Spleen (tissue), 11 donors: Measurements from ENCODE around the gene SH3BGR. TPM values are rescaled to one million over a fixed set of nuclear protein-coding genes. Genes with fewer than 3 reads are reported as not detected.

Experiments used
- DNase-seq: peaks from one replicate; pipeline ENCODE4 v3.0.0-alpha.2; 2020
- H3K27ac ChIP-seq, 8 donors: fragments of 200-600 bp; sonication (generic) in 7 of 8; 1 replicate in 4 of 8; 2 replicates in 4 of 8; pipeline versions ENCODE4 v1.5.0 to v1.8.0; 2016 to 2021; ENCODE audit warnings: inconsistent platforms in 4 of 8, mild to moderate bottlenecking in 4 of 8, moderate library complexity in 1 of 8
- H3K27me3 ChIP-seq, 7 donors: fragments of 200-600 bp; sonication (generic) in 6 of 7; replicated peaks in 1 of 7; 1 replicate in 4 of 7; 2 replicates in 3 of 7; pipeline versions ENCODE4 v1.5.0 to v1.8.0; 2016 to 2021; ENCODE audit warnings: inconsistent platforms in 3 of 7, mild to moderate bottlenecking in 1 of 7
- H3K36me3 ChIP-seq, 6 donors: fragments of 200-600 bp; sonication (generic) in 5 of 6; 1 replicate in 4 of 6; 2 replicates in 2 of 6; pipeline versions ENCODE4 v1.5.0 to v1.8.0; 2016 to 2021; ENCODE audit warnings: inconsistent platforms in 2 of 6
- H3K4me1 ChIP-seq, 6 donors: fragments of 200-600 bp; sonication (generic) in 5 of 6; 1 replicate in 3 of 6; 2 replicates in 3 of 6; pipeline versions ENCODE4 v1.5.0 to v1.8.0; 2016 to 2021; ENCODE audit warnings: inconsistent platforms in 3 of 6
- H3K4me3 ChIP-seq, 8 donors: fragments of 200-600 bp; sonication (generic) in 7 of 8; 1 replicate in 4 of 8; 2 replicates in 4 of 8; pipeline versions ENCODE4 v1.5.0 to v1.8.0; 2016 to 2021; ENCODE audit warnings: inconsistent platforms in 4 of 8, mild to moderate bottlenecking in 4 of 8, moderate library complexity in 2 of 8
- H3K9me3 ChIP-seq, 8 donors: fragments of 200-600 bp; sonication (generic) in 7 of 8; 1 replicate in 4 of 8; 2 replicates in 4 of 8; pipeline versions ENCODE4 v1.5.0 to v1.8.0; 2016 to 2021; ENCODE audit warnings: inconsistent platforms in 4 of 8
- CTCF ChIP-seq, 11 experiments: fragments of 200-600 bp in 7 of 11; fragments of 450-650 bp in 4 of 11; sonication (generic) in 4 of 11; IDR thresholded peaks in 8 of 11; conservative IDR thresholded peaks in 3 of 11; 1 replicate in 7 of 11; 2 replicates in 4 of 11; pipeline versions ENCODE4 v1.4.0 to v1.8.0; 2016 to 2021; ENCODE audit warnings: antibody characterized with exemption in 11 of 11, inconsistent platforms in 4 of 11, mild to moderate bottlenecking in 1 of 11
- POLR2A ChIP-seq, 3 donors: fragments of 450-650 bp; IDR thresholded peaks; one replicate each; pipeline ENCODE4 v1.5.1; 2017; ENCODE audit warnings: antibody characterized with exemption in 3 of 3, mild to moderate bottlenecking in 1 of 3
- POLR2AphosphoS5 ChIP-seq, 3 donors: sonication (generic); formaldehyde crosslinking; IDR thresholded peaks; one replicate each; pipeline ENCODE4 v1.5.1; 2017; ENCODE audit warnings: antibody characterized with exemption in 3 of 3
- WGBS, 5 donors: extraction: QIAGEN DNeasy Blood & Tissue Kit in 3 of 5; methylation state at CpG; one replicate each; pipeline versions ENCODE4 v1.1.5 to v1.1.7; 2013 to 2018; 5-methylcytosine and 5-hydroxymethylcytosine counted together
- intact Hi-C: fragments of 100-400 bp; cut with DNase I; formaldehyde crosslinking; loops from one replicate; pipeline ENCODE4 v1.15.0; 2023; ENCODE audit warnings: low total_unique reads
- polyA plus RNA-seq, 3 donors: library from polyadenylated mRNA; stranded (reverse); fragments of 200-250 nt; gene quantifications; one replicate each; pipeline ENCODE4 v1.2.1, GENCODE V29; 2013
- total RNA-seq, 7 donors: library from RNA; depleted of rRNA in 3 of 7; stranded (reverse); fragments of >200 nt in 3 of 7; fragmentation: NEBNext Ultra II Directional in 4 of 7; extraction: Animal tissue kit (Norgen Biotek cat#: 25700) in 4 of 7; gene quantifications; one replicate each; pipeline versions ENCODE4 v1.1.0 to v1.2.1, GENCODE V29; 2016 to 2021
- donor health status: healthy with polysubstance abuse.
- donor health status: DM: no; HTN: no; CAD: no; lungs with moderate emphysema.
- donor health status: DM: no; HTN: no; CAD: no.
- donor health status: Bipolar disorder and iron deficiency.
- donor health status: healthy.
- donor health status: DM: no; HTN: no; CAD: no.
- donor health status: DM: yes; HTN: yes; CAD: no.

The SH3BGR gene
- total and polyA plus RNA-seq, 10 donors: 0.69 to 3.7 (median 2.1) TPM

- no peak for TF ChIP-seq CTCF (IDR thresholded peaks at IDR 0.05 in 8 of 11, conservative IDR thresholded peaks at IDR 0.05 in 3 of 11)
- no peak for TF ChIP-seq POLR2A (IDR thresholded peaks at IDR 0.05)
- TF ChIP-seq POLR2AphosphoS5 (IDR thresholded peaks at IDR 0.05): no peak
- intact Hi-C loops: no loop called here
- no peaks in the 10 kb centered on the region for H3K27me3 ChIP-seq
- H3K36me3 ChIP-seq: no peaks in the 10 kb centered on the region
- H3K4me1 ChIP-seq: no peaks in the 10 kb centered on the region
- WGBS, 5 donors: 83 to 94% (median 88%) methylated on average over 1 of the region's 1 CpG
- DNase-seq: no peak
- no peaks in the 10 kb centered on the region for H3K9me3 ChIP-seq
- no peak overlapping the region for H3K27ac ChIP-seq
- H3K4me3 ChIP-seq: no peak overlapping the region
These were observed 58.5 kb downstream of the SH3BGR start for GRCh38 chr21:39510240-39510639.

GRCh38 chr21:39511102-39511501 lies 59.3 kb downstream of the SH3BGR start:
- no peak for DNase-seq
- no peaks in the 10 kb centered on the region for H3K4me1 ChIP-seq
- H3K9me3 ChIP-seq: no peaks in the 10 kb centered on the region
- H3K27me3 ChIP-seq: no peaks in the 10 kb centered on the region
- intact Hi-C loops: no loop called here
- TF ChIP-seq POLR2AphosphoS5 (IDR thresholded peaks at IDR 0.05) (no peak), POLR2A (IDR thresholded peaks at IDR 0.05) (no peak), CTCF (IDR thresholded peaks at IDR 0.05 in 8 of 11, conservative IDR thresholded peaks at IDR 0.05 in 3 of 11) (no peak)
- WGBS, 5 donors: 89 to 95% (median 93%) methylated on average over 3 of the region's 3 CpGs
- H3K27ac ChIP-seq: no peak overlapping the region
- H3K36me3 ChIP-seq: no peaks in the 10 kb centered on the region
- H3K4me3 ChIP-seq: no peak overlapping the region

- DNase-seq: no peak
- no peaks in the 10 kb centered on the region for H3K36me3 ChIP-seq
- WGBS, 5 donors: 82 to 100% (median 90%) methylated on average over 1 of the region's 1 CpG
- peaks cover 0 to 4% (median 0%) of the 10 kb centered on the region in 6 donors for H3K4me1 ChIP-seq
- no peak for TF ChIP-seq POLR2A (IDR thresholded peaks at IDR 0.05)
- no peak for TF ChIP-seq CTCF (IDR thresholded peaks at IDR 0.05 in 8 of 11, conservative IDR thresholded peaks at IDR 0.05 in 3 of 11)
- no peak for TF ChIP-seq POLR2AphosphoS5 (IDR thresholded peaks at IDR 0.05)
- no peak overlapping the region for H3K4me3 ChIP-seq
- no peaks in the 10 kb centered on the region for H3K9me3 ChIP-seq
- H3K27me3 ChIP-seq: no peaks in the 10 kb centered on the region
- intact Hi-C loops: no loop called here
- H3K27ac ChIP-seq: no peak overlapping the region
These were observed 62.0 kb downstream of the SH3BGR start for GRCh38 chr21:39513735-39514134.

GRCh38 chr21:39515684-39516472 lies 64.1 kb downstream of the SH3BGR start:
- DNase-seq: no peak
- no peak for TF ChIP-seq POLR2A (IDR thresholded peaks at IDR 0.05)
- no peak for TF ChIP-seq CTCF (IDR thresholded peaks at IDR 0.05 in 8 of 11, conservative IDR thresholded peaks at IDR 0.05 in 3 of 11)
- TF ChIP-seq POLR2AphosphoS5 (IDR thresholded peaks at IDR 0.05): no peak
- WGBS, 5 donors: 73 to 84% (median 80%) methylated on average over 8 of the region's 8 CpGs
- H3K36me3 ChIP-seq: no peaks in the 10 kb centered on the region
- no peak overlapping the region for H3K4me3 ChIP-seq
- H3K4me1 ChIP-seq: peaks cover 0 to 4% (median 0%) of the 10 kb centered on the region in 6 donors
- no peaks in the 10 kb centered on the region for H3K9me3 ChIP-seq
- intact Hi-C loops: no loop called here
- H3K27ac ChIP-seq: no peak overlapping the region
- H3K27me3 ChIP-seq: no peaks in the 10 kb centered on the region
